ES-I3 (cell line): ENCODE data around the gene PRCP.
"Not testable (repeated sequence)": the region's sequence is repeated elsewhere in the genome, so short reads cannot be mapped to it uniquely, and the experiment has no call there.

ENCODE experiments used
- H3K36me3 ChIP-seq: 2 replicates; pipeline ENCODE4 v1.6.1; 2013; ENCODE audit warnings: mild to moderate bottlenecking, low read length, control low read depth, moderate library complexity; ENCODE audit not compliant: insufficient read depth
- H3K4me1 ChIP-seq: 2 replicates; pipeline ENCODE4 v1.6.1; 2013; ENCODE audit warnings: mild to moderate bottlenecking, control low read depth, low read length; ENCODE audit not compliant: insufficient read depth
- H3K9ac ChIP-seq: 2 replicates; pipeline ENCODE4 v1.6.1; 2013; ENCODE audit warnings: low read depth, mild to moderate bottlenecking, low read length, moderate library complexity
- H3K9me3 ChIP-seq: 2 replicates; pipeline ENCODE4 v1.6.1; 2013; ENCODE audit warnings: mild to moderate bottlenecking, low read length, moderate library complexity; ENCODE audit not compliant: control insufficient read depth, insufficient read depth

Gene PRCP

GRCh38 chr11:82900277-82901164 is at the start of gene PRCP:
PRCP (minus strand) TSS chr11:82900430; CDS start chr11:82900402, 28 bp downstream.
- H3K9ac ChIP-seq, result peak within 1 kb of the TSS; percentile 75
- 0 out of 2 replicates have a peak, but pooled peaks cover 8% of the 10 kb centered on the region for H3K4me1 ChIP-seq
- no peaks in the 10 kb centered on the region for H3K9me3 ChIP-seq
- no peaks in the 10 kb centered on the region for H3K36me3 ChIP-seq

- Histone ChIP-seq H3K9ac (no peak overlapping the region), H3K9me3 (no peaks in the 10 kb centered on the region), H3K36me3 (no peaks in the 10 kb centered on the region), H3K4me1 (no peaks in the 10 kb centered on the region)
These were observed 49.1 kb upstream of the PRCP start for GRCh38 chr11:82949352-82949751.

GRCh38 chr11:82945682-82946081 is 45.5 kb upstream of the PRCP start:
- 0 out of 2 replicates have a peak, but pooled peaks cover 3% of the 10 kb centered on the region for H3K9me3 ChIP-seq
- H3K9ac ChIP-seq, result no peak overlapping the region
- no peaks in the 10 kb centered on the region for H3K36me3 ChIP-seq
- H3K4me1 ChIP-seq, result no peaks in the 10 kb centered on the region

GRCh38 chr11:82945041-82945440 is 44.8 kb upstream of the PRCP start:
- not testable (repeated sequence) for H3K9me3 ChIP-seq, H3K36me3 ChIP-seq, H3K9ac ChIP-seq, H3K4me1 ChIP-seq

GRCh38 chr11:82944198-82944597 is 44.0 kb upstream of the PRCP start:
- H3K36me3 ChIP-seq, result no peaks in the 10 kb centered on the region
- H3K9ac ChIP-seq, result no peak overlapping the region
- no peaks in the 10 kb centered on the region for H3K4me1 ChIP-seq
- 0 out of 2 replicates have a peak, but pooled peaks cover 3% of the 10 kb centered on the region for H3K9me3 ChIP-seq

GRCh38 chr11:82943430-82943829 is 43.2 kb upstream of the PRCP start:
- not testable (repeated sequence) for H3K9me3 ChIP-seq, H3K36me3 ChIP-seq, H3K4me1 ChIP-seq, H3K9ac ChIP-seq

- Histone ChIP-seq H3K9ac (no peak overlapping the region), H3K4me1 (no peaks in the 10 kb centered on the region), H3K9me3 (0 out of 2 replicates have a peak, but pooled peaks cover 3% of the 10 kb centered on the region), H3K36me3 (no peaks in the 10 kb centered on the region)
These were observed 42.1 kb upstream of the PRCP start for GRCh38 chr11:82942376-82942775.

- no peak overlapping the region for H3K9ac ChIP-seq
- 0 out of 2 replicates have a peak, but pooled peaks cover 3% of the 10 kb centered on the region for H3K9me3 ChIP-seq
- peaks cover 7% of the 10 kb centered on the region; the same call in 1 of the 2 replicates for H3K36me3 ChIP-seq
- no peaks in the 10 kb centered on the region for H3K4me1 ChIP-seq
These were observed 39.2 kb upstream of the PRCP start for GRCh38 chr11:82939456-82939855.

- Histone ChIP-seq H3K9ac (no peak overlapping the region), H3K4me1 (no peaks in the 10 kb centered on the region), H3K9me3 (0 out of 2 replicates have a peak, but pooled peaks cover under 1% of the 10 kb centered on the region), H3K36me3 (peaks cover 12% of the 10 kb centered on the region)
These were observed 37.3 kb upstream of the PRCP start for GRCh38 chr11:82937554-82937953.

- no peak overlapping the region for H3K9ac ChIP-seq
- H3K36me3 ChIP-seq, result peaks cover 23% of the 10 kb centered on the region
- no peaks in the 10 kb centered on the region for H3K9me3 ChIP-seq
- H3K4me1 ChIP-seq, result no peaks in the 10 kb centered on the region
These were observed 36.0 kb upstream of the PRCP start for GRCh38 chr11:82936261-82936660.

- H3K36me3 ChIP-seq, result peaks cover 27% of the 10 kb centered on the region
- H3K4me1 ChIP-seq, result no peaks in the 10 kb centered on the region
- H3K9ac ChIP-seq, result no peak overlapping the region
- no peaks in the 10 kb centered on the region for H3K9me3 ChIP-seq
These were observed 32.3 kb upstream of the PRCP start for GRCh38 chr11:82932564-82932963.

GRCh38 chr11:82930734-82931133 is 30.5 kb upstream of the PRCP start:
- Histone ChIP-seq H3K9me3 (no peaks in the 10 kb centered on the region), H3K36me3 (peaks cover 27% of the 10 kb centered on the region), H3K4me1 (no peaks in the 10 kb centered on the region), H3K9ac (no peak overlapping the region)

GRCh38 chr11:82930229-82930628 is 30.0 kb upstream of the PRCP start:
- H3K4me1 ChIP-seq, result no peaks in the 10 kb centered on the region
- peaks cover 26% of the 10 kb centered on the region for H3K36me3 ChIP-seq
- H3K9ac ChIP-seq, result no peak overlapping the region
- H3K9me3 ChIP-seq, result no peaks in the 10 kb centered on the region

GRCh38 chr11:82929121-82929520 is 28.9 kb upstream of the PRCP start:
- Histone ChIP-seq H3K36me3 (peaks cover 19% of the 10 kb centered on the region), H3K4me1 (no peaks in the 10 kb centered on the region), H3K9me3 (no peaks in the 10 kb centered on the region), H3K9ac (no peak overlapping the region)

- H3K4me1 ChIP-seq, result no peaks in the 10 kb centered on the region
- H3K36me3 ChIP-seq, result peaks cover 14% of the 10 kb centered on the region
These were observed 27.1 kb upstream of the PRCP start for GRCh38 chr11:82927264-82927880.

More at GRCh38 chr11:82927264-82927880, 27.1 kb upstream of the PRCP start:
- H3K9ac ChIP-seq, result no peak overlapping the region
- H3K9me3 ChIP-seq, result no peaks in the 10 kb centered on the region
